AG10803 (cell line): ENCODE data around the gene GLI1.

ENCODE experiments used
- DNase-seq: peaks from one replicate; pipeline ENCODE4 v3.0.0; 2010; ENCODE audit warnings: low read depth
- H3K4me3 ChIP-seq: 2 replicates; pipeline ENCODE4 v1.5.1; 2011; ENCODE audit warnings: mild to moderate bottlenecking, low read length, control low read depth
- CTCF ChIP-seq: conservative IDR thresholded peaks from 2 replicates; pipeline ENCODE4 v1.5.1; 2011; ENCODE audit warnings: mild to moderate bottlenecking, low read length, control low read depth, inconsistent platforms

Gene GLI1

GRCh38 chr12:57452937-57453509 lies 6.6 kb upstream of the GLI1 start:
- H3K4me3 ChIP-seq, result no peak overlapping the region
- peak; percentile 75 for DNase-seq
- peak; percentile 98 for TF ChIP-seq CTCF

- H3K4me3 ChIP-seq, result no peak overlapping the region
- TF ChIP-seq CTCF, result no peak
- DNase-seq, result no peak
Measured at GRCh38 chr12:57454213-57454565, 5.4 kb upstream of the GLI1 start.

GRCh38 chr12:57454566-57455373 lies 4.8 kb upstream of the GLI1 start, which contains the start of gene INHBE:
Gene INHBE (plus strand): TSS chr12:57455307. CDS start chr12:57455537, 230 bp downstream.
- no peak for TF ChIP-seq CTCF
- H3K4me3 ChIP-seq, result peak within 1 kb of the TSS; percentile 42
- peak; percentile 96 for DNase-seq

GRCh38 chr12:57455374-57456144 lies 4.0 kb upstream of the GLI1 start:
- peak overlapping the region; percentile 42 for H3K4me3 ChIP-seq
- DNase-seq, result no peak
- no peak for TF ChIP-seq CTCF

- peak overlapping the region; percentile 42 for H3K4me3 ChIP-seq
- DNase-seq, result peak; percentile 32
- TF ChIP-seq CTCF, result peak; percentile 64
Measured at GRCh38 chr12:57456145-57456700, 3.4 kb upstream of the GLI1 start.

GRCh38 chr12:57456737-57457490 lies 2.7 kb upstream of the GLI1 start:
- no peak for DNase-seq
- H3K4me3 ChIP-seq, result no peak overlapping the region; the same call in 1 of the 2 replicates
- no peak for TF ChIP-seq CTCF
